ENCODE data around the gene TMEM165.

TMEM165 gene

GRCh38 chr4:55367084-55367722 lies 28.6 kb upstream of the TMEM165 start:
- no peak for DNase-seq (ENCODE audit: low read depth)

GRCh38 chr4:55369968-55370367 lies 25.8 kb upstream of the TMEM165 start:
- no peak for DNase-seq (ENCODE audit: low read depth)

GRCh38 chr4:55372259-55372658 lies 23.5 kb upstream of the TMEM165 start:
- no peak for DNase-seq (ENCODE audit: low read depth)

- no peak for DNase-seq (ENCODE audit: low read depth)
Observed at GRCh38 chr4:55373461-55373860, 22.3 kb upstream of the TMEM165 start.

GRCh38 chr4:55376698-55377097 lies 19.1 kb upstream of the TMEM165 start:
- DNase-seq (ENCODE audit: low read depth), result no peak

GRCh38 chr4:55378617-55379467 lies 16.9 kb upstream of the TMEM165 start:
- no peak for DNase-seq (ENCODE audit: low read depth)

GRCh38 chr4:55380576-55380975 lies 15.2 kb upstream of the TMEM165 start:
- no peak for DNase-seq (ENCODE audit: low read depth)

GRCh38 chr4:55381502-55381901 lies 14.3 kb upstream of the TMEM165 start:
- no peak for DNase-seq (ENCODE audit: low read depth)

- DNase-seq (ENCODE audit: low read depth), result no peak
Observed at GRCh38 chr4:55382488-55383003, 13.2 kb upstream of the TMEM165 start.

- no peak for DNase-seq (ENCODE audit: low read depth)
Observed at GRCh38 chr4:55385201-55385649, 10.5 kb upstream of the TMEM165 start.

GRCh38 chr4:55386073-55386472 lies 9.7 kb upstream of the TMEM165 start:
- DNase-seq (ENCODE audit: low read depth), result no peak

GRCh38 chr4:55386840-55387239 lies 8.9 kb upstream of the TMEM165 start:
- DNase-seq (ENCODE audit: low read depth), result no peak

- DNase-seq (ENCODE audit: low read depth), result no peak
Observed at GRCh38 chr4:55393461-55394320, 2.1 kb upstream of the TMEM165 start.

GRCh38 chr4:55395218-55395528 lies 584 bp upstream of the TMEM165 start:
- DNase-seq (ENCODE audit: low read depth), result no peak

GRCh38 chr4:55396308-55397125 lies 760 bp downstream of the TMEM165 start:
- DNase-seq (ENCODE audit: low read depth), result no peak

- no peak for DNase-seq (ENCODE audit: low read depth)
Observed at GRCh38 chr4:55397126-55397436, 1.3 kb downstream of the TMEM165 start.

- peak; percentile 55 for DNase-seq (ENCODE audit: low read depth)
Observed at GRCh38 chr4:55397520-55398321, 2.0 kb downstream of the TMEM165 start.

GRCh38 chr4:55398461-55398860 lies 2.7 kb downstream of the TMEM165 start:
- no peak for DNase-seq (ENCODE audit: low read depth)

GRCh38 chr4:55398966-55399365 lies 3.2 kb downstream of the TMEM165 start:
- no peak for DNase-seq (ENCODE audit: low read depth)

GRCh38 chr4:55399581-55399980 lies 3.8 kb downstream of the TMEM165 start:
- no peak for DNase-seq (ENCODE audit: low read depth)

GRCh38 chr4:55405073-55405472 lies 9.3 kb downstream of the TMEM165 start:
- no peak for DNase-seq (ENCODE audit: low read depth)

All from GM04503 (cell line).